H7 (cell line): ENCODE results near the gene TUBE1. TPM values are rescaled to one million over a fixed set of nuclear protein-coding genes. Genes with fewer than 3 reads are reported as not detected.
"Not testable (repeated sequence)": the region's sequence is repeated elsewhere in the genome, so short reads cannot be mapped to it uniquely, and the experiment has no call there.

Source experiments
- DNase-seq: peaks from one replicate; pipeline ENCODE4 v3.0.0; 2012
- H3K27me3 ChIP-seq: 2 replicates; pipeline ENCODE4 v1.6.0; 2011; ENCODE audit warnings: mild to moderate bottlenecking, low read length; ENCODE audit not compliant: control insufficient read depth, insufficient read depth
- H3K36me3 ChIP-seq: replicated peaks from 2 replicates; pipeline ENCODE4 v1.5.1; 2011; ENCODE audit warnings: low read length; ENCODE audit not compliant: control insufficient read depth, insufficient read depth
- H3K4me3 ChIP-seq: 2 replicates; pipeline ENCODE4 v1.5.1; 2011; ENCODE audit warnings: low read depth, mild to moderate bottlenecking, control low read depth, low read length, moderate library complexity; ENCODE audit not compliant: insufficient read depth
- total RNA-seq: library from RNA; depleted of rRNA; stranded (reverse); fragments of >200 nt; shearing (Covaris generic); gene quantifications from 2 replicates; pipeline ENCODE4 v1.2.3, GENCODE V29; 2014

TUBE1 gene
- total RNA-seq, 1 experiment from 2014 or later: 24.3 TPM

DNA sequence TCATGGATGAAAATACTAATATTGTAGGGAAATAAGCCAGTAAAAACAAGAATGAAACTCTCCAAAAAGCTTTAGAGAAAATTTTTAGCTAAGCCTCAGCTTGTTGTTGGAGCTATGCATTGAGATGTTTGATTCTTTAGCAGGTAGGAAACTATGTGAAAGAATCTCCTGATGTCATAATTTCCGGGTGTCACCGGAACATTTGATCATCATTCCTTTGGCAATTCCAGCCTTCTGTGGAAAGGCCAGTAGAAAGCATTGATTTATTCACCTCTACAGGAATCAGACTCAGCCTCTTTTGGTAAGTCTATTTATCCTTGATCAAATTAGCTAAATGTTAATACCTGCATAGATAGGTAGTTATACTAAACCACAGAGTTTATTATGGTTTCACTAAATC lies 9.6 kb upstream of the TUBE1 start:
- Histone ChIP-seq H3K27me3 (no peaks in the 10 kb centered on the region), H3K36me3 (no peaks in the 10 kb centered on the region), H3K4me3 (no peak overlapping the region)
- DNase-seq: no peak

DNA sequence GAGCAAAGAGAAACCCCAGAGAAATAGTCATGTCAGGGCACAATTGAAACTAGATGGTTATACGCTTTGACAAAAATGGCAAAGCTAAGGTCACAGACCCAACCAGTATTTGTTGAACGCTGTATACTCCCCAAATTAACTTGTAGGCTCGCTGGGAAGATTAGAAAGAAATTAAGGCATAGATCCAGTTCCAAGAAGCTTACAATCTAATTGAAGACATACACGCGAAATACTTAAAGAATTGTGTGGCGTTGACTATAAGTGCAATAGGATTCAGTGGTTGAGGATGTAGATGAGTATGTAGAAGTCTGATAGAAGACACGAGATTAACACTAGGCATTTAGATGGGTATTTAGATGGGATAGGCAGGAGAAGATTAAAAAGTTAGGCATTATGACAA lies 634 bp upstream of the TUBE1 start:
- Histone ChIP-seq H3K36me3 (peaks cover 11% of the 10 kb centered on the region), H3K4me3 (peak overlapping the region; percentile 66), H3K27me3 (no peaks in the 10 kb centered on the region)
- DNase-seq: no peak

DNA sequence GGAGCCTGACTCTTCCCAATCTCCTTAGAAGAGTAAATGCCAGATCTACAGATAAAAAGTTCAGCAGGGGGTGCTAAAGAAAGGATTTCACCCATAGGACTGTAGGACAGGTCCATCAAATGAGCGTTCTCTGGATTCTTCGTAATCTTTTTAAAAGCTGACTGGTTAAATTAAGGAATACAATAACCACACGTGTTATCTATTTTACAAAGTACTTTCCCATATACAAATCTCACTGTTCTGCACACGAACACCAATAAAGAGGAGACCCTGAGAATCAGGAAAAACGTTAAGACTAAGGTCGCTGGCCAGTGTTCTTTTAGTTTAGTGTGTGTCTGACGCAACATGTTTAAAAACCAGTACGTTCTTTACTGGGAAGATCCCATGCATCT lies 542 bp downstream of the TUBE1 start:
- DNase-seq: peak; percentile 53
- Histone ChIP-seq H3K36me3 (peaks cover 11% of the 10 kb centered on the region), H3K27me3 (no peaks in the 10 kb centered on the region), H3K4me3 (peak overlapping the region; percentile 66)

DNA sequence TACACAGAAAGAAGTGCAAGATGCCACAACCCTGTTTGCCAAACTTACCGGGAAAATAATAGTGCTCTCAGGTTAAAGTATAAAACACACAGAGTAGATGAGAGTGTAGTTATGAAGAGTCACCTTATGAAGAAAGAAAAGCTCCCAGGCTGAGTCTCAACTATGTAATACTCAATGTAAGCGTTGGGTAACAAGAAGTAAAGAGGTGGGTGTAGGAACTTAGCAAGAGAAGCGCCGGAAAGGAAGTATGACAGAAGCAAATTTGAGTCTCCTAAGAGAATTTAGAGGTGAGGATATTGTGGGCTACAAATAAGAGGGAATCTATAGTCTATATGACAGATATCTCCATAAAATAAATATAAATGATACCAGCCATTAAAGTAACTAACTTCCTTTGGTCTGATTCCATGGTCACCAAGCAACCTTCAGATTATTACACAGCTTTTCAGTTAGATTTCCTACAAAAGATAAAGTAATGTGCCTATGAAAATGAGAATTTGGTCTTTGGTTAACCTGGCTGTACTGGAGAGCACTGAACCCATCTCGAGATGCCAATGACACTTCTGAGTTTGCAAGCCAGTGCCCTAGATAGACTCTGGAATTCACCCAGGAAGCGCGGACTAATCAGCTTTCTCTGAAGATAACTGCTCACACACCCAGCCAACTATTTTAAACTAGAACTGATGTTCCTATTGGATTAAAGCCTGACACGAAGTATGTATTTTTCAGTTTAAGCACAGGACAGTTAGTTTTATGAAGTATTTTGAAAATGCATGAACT lies 1.8 kb downstream of the TUBE1 start:
- no peak for DNase-seq
- no peaks in the 10 kb centered on the region for H3K27me3 ChIP-seq
- H3K4me3 ChIP-seq: no peak overlapping the region
- peaks cover 12% of the 10 kb centered on the region for H3K36me3 ChIP-seq

DNA sequence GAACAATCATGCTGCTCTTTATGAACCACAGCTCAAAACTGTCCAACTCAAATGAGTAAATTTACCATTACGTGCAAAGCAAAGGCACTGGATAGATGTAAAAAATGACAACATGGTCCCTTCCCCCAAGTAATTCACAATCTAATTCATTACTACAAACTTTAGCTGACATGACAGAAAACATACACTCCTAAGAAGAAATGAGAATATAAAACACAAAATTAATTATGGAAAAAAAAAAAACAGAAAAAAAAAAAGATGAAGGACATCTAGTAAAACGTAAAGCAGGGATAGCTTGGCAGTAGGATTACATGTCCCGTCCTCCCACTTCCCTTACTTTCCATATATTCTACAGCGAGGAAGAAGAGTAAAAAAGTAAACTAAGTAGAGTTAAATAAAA lies 5.7 kb downstream of the TUBE1 start:
- Histone ChIP-seq H3K27me3 (no peaks in the 10 kb centered on the region), H3K36me3 (peaks cover 20% of the 10 kb centered on the region), H3K4me3 (no peak overlapping the region)
- no peak for DNase-seq

DNA sequence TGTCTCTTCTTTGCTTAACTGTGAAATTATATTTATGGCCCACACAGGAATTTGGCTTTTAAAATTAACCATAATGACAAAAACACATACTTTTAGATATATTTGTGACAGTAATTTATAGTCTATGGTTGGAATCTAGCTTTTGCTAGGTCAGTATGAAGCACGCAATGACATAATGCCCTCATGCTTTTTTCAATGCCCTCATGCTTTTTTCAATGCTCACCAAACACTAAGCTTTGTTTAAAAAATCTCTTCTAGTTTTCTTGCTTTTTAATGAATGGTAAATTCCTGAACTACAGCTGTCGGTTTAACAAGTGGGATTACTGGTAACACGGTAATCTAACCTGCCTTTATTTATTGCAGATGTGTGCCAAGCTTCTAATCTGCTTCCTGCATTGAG lies 20.7 kb downstream of the TUBE1 start:
- Histone ChIP-seq H3K27me3 (no peaks in the 10 kb centered on the region), H3K4me3 (no peak overlapping the region), H3K36me3 (peaks cover 4% of the 10 kb centered on the region; the same call in 1 of the 2 replicates)
- no peak for DNase-seq

DNA sequence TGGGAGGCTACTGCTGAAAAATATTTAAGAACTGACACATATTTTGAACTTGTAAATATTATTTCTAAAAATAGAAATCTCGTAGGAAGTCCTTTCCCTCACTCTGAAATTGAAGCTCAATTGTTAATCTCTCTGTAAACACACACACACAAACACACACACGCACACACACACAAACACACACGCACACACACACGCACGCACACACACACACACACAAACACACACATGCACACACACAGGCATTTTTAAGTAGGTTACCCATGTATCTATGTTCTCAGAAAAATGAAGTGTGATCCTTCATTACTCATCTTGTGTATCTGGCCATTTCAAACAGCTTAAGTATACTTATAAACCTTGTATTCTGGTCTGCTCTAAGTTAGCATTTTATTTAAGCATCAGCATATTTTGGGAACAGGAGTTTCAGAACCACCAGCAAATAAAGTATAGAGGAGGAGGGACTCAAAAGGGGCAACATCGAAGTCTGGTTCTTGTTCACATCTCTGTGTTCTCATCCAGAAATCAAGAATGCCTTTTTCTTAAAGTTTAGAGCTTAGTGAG lies 21.8 kb downstream of the TUBE1 start:
- Histone ChIP-seq H3K36me3 (no peaks in the 10 kb centered on the region; the same call in 1 of the 2 replicates), H3K4me3 (no peak overlapping the region), H3K27me3 (no peaks in the 10 kb centered on the region)
- DNase-seq: no peak

DNA sequence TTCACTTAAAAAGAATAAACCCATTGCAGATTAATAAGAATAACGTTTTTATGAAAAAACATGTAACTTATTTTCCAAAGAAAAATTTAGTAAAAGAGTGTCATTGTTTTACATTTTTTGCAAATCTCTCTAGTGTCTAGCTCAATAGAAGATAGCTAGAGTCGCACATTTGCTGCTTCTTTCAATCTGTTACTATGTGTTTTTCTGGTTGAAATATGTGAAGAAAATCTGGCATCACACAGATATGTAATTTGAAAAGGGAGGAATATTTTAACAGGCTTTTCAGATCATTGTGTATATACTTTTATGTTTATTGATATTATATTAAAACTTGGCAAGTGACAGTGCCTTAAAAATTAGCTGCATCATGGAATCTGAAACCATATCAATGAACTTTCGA lies 24.3 kb downstream of the TUBE1 start:
- no peaks in the 10 kb centered on the region for H3K27me3 ChIP-seq
- H3K36me3 ChIP-seq: no peaks in the 10 kb centered on the region
- DNase-seq: no peak
- no peak overlapping the region for H3K4me3 ChIP-seq

DNA sequence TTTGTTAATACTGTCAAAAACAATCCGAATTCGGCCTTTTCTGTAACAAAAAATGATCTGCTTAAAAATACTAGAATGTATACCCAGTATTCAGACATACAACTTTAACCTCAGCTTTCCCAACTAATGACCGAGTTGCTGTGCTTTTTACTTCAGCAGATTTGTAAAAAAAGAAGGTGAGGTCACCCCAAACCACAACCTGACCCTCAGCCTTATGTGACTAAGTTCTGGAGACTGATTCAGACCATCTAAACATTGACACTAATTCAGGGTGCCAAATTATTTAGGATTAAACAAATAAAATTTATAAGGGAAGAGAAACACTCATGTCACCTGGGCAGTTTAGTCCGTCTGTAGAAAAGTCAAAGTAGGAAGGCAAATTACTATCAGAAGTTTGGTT lies 25.7 kb downstream of the TUBE1 start:
- no peaks in the 10 kb centered on the region for H3K27me3 ChIP-seq
- no peak for DNase-seq
- no peaks in the 10 kb centered on the region for H3K36me3 ChIP-seq
- no peak overlapping the region for H3K4me3 ChIP-seq

DNA sequence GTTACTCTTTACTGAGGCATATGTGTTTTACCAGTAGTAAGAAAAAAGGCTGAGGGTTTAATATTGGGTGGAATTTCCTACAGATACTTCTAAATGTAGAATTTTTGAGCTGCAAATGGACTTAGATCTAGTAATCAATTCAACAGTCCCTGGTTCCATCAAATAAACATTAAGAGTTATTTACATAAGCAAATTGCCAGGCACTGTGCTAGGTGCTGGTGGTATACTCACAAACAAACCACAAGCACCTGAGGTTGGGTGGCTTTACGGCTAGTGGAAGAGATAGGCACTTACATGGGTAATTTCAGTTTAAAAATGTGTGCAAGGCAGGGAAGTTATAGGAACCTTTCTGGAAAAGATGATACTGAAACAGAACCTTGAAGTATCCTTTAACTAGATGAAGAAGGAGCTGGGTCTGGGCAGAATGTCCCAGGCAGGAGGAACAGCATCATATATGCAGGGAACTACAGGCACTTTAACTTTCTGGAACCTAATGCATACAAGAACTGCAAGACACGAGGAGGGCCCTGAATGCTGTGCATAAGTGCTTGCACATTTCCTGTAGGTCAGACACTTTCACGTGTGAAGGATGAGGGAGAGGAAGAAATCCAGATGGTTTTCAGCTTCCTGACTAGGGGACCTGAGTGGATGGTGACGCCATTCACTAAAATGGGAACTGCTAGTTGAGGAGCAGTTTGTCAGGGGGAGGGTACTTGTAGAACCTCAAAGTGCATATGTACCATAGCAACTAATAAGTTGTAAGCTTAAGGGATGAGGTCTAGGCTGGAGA lies 28.8 kb downstream of the TUBE1 start:
- no peak for DNase-seq
- Histone ChIP-seq H3K4me3 (no peak overlapping the region), H3K27me3 (no peaks in the 10 kb centered on the region), H3K36me3 (no peaks in the 10 kb centered on the region)

DNA sequence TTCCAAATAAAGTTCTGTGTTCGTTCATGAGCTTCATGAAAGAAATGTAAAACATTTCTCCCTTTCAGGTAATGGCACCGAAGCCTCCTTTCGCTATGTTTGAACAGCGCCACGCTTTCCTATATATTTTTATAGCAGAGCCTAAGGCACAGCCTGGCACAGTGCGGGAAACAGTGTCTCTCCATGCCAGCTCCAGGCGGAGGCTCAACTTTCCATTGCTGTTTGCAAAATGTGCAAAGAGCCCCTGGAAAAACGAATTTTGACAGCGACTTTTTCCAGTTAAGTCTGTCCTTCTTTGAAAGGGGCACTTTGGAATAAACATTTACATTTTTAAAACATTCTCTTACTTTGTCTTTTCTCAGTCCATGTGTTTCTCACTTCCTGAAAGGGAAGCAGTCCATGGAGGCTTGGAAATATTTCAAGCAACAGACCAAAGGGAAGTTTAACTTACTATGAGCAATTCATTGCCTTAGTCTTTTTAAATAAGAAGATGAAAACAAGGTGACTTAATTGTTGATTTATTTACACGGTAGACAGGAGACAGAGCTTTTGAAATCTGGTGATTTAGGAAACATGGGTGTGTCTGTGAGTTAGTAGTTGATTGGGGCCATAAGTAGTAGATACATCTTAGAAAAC lies 32.6 kb downstream of the TUBE1 start:
- H3K4me3 ChIP-seq: no peak overlapping the region
- H3K27me3 ChIP-seq: no peaks in the 10 kb centered on the region
- no peaks in the 10 kb centered on the region for H3K36me3 ChIP-seq
- DNase-seq: no peak

DNA sequence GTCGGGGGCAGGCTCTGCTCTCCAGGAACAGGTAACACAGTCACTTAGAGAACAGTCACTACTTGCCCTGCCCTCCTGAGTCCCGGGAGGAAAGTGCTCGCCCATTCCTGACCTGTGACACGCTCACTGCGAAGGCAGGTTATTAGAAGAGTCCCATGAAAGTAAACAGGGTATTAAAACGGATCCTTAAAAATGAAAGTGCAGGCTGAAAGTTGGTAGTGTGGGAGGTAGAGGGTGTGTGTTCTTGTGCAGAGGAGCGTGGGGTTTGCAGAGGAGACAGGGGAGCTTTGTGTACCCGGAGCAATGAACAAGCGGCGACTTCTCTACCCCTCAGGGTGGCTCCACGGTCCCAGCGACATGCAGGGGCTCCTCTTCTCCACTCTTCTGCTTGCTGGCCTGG lies 33.3 kb downstream of the TUBE1 start, which contains the start of gene CCN6:
TSS of gene CCN6 (plus strand) at position 104 of the 400 bp plus-strand sequence. CDS start at position 358, 254 bp downstream.
- DNase-seq: no peak
- Histone ChIP-seq H3K36me3 (no peaks in the 10 kb centered on the region), H3K4me3 (no peak within 1 kb of the TSS), H3K27me3 (no peaks in the 10 kb centered on the region)

DNA sequence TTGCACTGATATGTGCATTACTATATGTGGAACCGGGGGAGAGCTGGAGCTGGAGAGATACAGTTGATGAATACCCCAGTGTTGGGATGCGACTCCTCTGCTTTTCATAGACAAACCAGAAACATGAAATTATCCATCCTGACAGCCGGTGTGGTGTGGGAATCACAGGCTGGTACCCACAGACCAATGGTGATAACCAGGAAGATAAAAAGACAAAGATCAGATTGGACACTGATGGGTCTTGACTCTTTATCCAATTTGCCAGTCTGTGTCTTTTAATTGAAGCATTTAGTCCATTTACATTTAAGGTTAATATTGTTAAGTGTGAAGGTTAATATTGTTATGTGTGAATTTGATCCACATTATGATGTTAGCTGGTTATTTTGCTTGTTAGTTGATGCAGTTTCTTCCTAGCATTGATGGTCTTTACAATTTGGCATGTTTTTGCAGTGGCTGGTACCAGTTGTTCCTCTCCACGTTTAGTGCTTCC lies 36.0 kb downstream of the TUBE1 start:
- not testable (repeated sequence) for DNase-seq

DNA sequence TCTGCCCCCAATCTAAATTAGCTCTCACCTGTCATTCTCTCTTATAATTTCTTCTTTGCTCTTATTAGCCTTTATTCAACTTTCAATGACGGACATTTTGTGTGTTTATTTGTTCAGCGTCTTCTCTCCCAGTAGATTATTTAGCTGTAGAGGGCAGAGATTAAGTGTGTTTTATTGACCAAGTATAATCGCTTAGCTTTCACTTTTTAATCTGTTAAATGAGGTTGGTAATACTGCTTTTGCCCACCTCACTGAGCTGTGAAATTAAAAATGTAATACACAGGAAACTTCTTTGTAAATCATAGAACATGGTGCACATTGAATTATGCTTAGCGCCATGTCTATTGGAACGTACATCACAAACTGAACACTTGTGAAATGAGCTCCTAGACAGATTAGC lies 36.9 kb downstream of the TUBE1 start:
- no peaks in the 10 kb centered on the region for H3K27me3 ChIP-seq
- no peak overlapping the region for H3K4me3 ChIP-seq
- H3K36me3 ChIP-seq: no peaks in the 10 kb centered on the region
- DNase-seq: no peak

More for the DNA sequence above, 36.0 kb downstream of the TUBE1 start:
- not testable (repeated sequence) for H3K36me3 ChIP-seq, H3K27me3 ChIP-seq, H3K4me3 ChIP-seq
